Osteoblast (primary cell): ENCODE measurements around the gene RGS4. TPM values are rescaled to one million over a fixed set of nuclear protein-coding genes. Genes with fewer than 3 reads are reported as not detected.
A peak's percentile ranks its signal among the peaks of the same experiment; 100 is the strongest.

Experiments used
- DNase-seq: peaks from one replicate; pipeline ENCODE4 v3.0.0; 2011; ENCODE audit warnings: low spot score, mixed read lengths; ENCODE audit not compliant: insufficient read length; ENCODE audit errors: missing footprints
- H2AFZ ChIP-seq: 2 replicates; pipeline ENCODE4 v1.6.0; 2011; ENCODE audit warnings: mild to moderate bottlenecking, low read length
- H3K27ac ChIP-seq: 2 replicates; pipeline ENCODE4 v1.5.1; 2011; ENCODE audit warnings: mild to moderate bottlenecking, low read depth, low read length, moderate library complexity
- H3K27me3 ChIP-seq: 2 replicates; pipeline ENCODE4 v1.6.0; 2012; ENCODE audit warnings: mild to moderate bottlenecking, control low read depth, inconsistent platforms, low read length, moderate library complexity; ENCODE audit not compliant: insufficient read depth
- H3K36me3 ChIP-seq: 2 replicates; pipeline ENCODE4 v1.5.1; 2011; ENCODE audit warnings: mild to moderate bottlenecking, low read length, control low read depth, moderate library complexity; ENCODE audit not compliant: insufficient read depth
- H3K4me1 ChIP-seq: 2 replicates; pipeline ENCODE4 v1.5.1; 2011; ENCODE audit warnings: mild to moderate bottlenecking, low read length, control low read depth, moderate library complexity; ENCODE audit not compliant: insufficient read depth
- H3K4me2 ChIP-seq: 2 replicates; pipeline ENCODE4 v1.6.0; 2011; ENCODE audit warnings: mild to moderate bottlenecking, low read length; ENCODE audit not compliant: insufficient read depth
- H3K4me3 ChIP-seq: fragments of 200-600 bp; sonication (generic); 3 replicates; pipeline ENCODE4 v1.5.1; 2012; ENCODE audit warnings: mild to moderate bottlenecking, low read length, inconsistent platforms; ENCODE audit not compliant: insufficient read depth
- H3K79me2 ChIP-seq: 2 replicates; pipeline ENCODE4 v1.6.0; 2012; ENCODE audit warnings: mild to moderate bottlenecking, low read length, control low read depth, inconsistent platforms; ENCODE audit not compliant: insufficient read depth
- H3K9me3 ChIP-seq: 2 replicates; pipeline ENCODE4 v1.5.1; 2011; ENCODE audit warnings: low read depth, low read length, control low read depth
- H4K20me1 ChIP-seq: 2 replicates; pipeline ENCODE4 v1.6.0; 2012; ENCODE audit warnings: mild to moderate bottlenecking, low read length, control low read depth; ENCODE audit not compliant: insufficient read depth
- total RNA-seq: library from RNA; depleted of rRNA; stranded (reverse); fragments of >200 nt; gene quantifications from 2 replicates; pipeline ENCODE4 v1.2.3, GENCODE V29; 2012
- TF ChIP-seq, protein P1 (sequence below): IDR thresholded peaks from 2 replicates; pipeline ENCODE4 v1.5.1; 2011; ENCODE audit warnings: mild to moderate bottlenecking, low read depth, low read length, moderate library complexity; ENCODE audit errors: extremely low read depth

The RGS4 gene
- total RNA-seq, 1 donor, result 142 TPM

DNA sequence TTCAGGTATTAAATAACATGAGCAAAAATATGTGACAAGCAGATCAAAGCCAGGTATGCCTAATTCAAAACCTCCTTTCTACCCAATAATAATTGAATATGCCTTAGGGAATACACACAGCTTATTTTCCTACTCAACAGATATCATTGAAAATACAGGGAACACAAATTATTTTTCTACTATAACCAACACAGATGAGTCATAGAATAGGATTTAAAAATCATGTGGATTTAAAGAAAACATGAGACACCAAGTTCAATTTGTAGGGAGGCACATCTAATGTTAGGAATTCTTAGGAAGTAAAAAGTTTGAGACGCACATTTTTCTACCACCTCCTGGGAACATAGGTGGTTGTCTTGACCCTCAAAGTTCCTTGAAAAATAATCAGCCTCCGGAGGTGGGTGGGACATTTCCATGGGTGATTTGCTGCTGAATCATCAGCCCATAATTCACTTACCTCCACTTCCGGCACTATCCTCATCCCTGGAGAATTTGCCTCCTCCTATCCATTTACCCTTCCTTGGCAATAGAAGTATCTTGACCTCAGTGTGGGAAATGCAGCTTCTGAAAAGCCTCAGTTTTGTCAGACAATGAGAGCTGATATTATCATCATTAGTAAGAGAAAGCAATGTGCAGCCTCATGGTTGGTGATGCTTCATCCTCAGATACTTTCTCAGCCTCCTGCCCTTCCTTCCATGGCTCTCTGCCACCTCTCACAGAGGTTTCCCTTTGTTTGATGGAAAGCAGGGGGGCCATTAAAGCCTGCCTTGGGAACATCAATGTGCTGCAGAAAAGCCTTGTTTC lies 33.5 kb upstream of the RGS4 start:
- H3K4me1 ChIP-seq, result peaks cover 28% of the 10 kb centered on the region
- TF ChIP-seq, protein P1, sequence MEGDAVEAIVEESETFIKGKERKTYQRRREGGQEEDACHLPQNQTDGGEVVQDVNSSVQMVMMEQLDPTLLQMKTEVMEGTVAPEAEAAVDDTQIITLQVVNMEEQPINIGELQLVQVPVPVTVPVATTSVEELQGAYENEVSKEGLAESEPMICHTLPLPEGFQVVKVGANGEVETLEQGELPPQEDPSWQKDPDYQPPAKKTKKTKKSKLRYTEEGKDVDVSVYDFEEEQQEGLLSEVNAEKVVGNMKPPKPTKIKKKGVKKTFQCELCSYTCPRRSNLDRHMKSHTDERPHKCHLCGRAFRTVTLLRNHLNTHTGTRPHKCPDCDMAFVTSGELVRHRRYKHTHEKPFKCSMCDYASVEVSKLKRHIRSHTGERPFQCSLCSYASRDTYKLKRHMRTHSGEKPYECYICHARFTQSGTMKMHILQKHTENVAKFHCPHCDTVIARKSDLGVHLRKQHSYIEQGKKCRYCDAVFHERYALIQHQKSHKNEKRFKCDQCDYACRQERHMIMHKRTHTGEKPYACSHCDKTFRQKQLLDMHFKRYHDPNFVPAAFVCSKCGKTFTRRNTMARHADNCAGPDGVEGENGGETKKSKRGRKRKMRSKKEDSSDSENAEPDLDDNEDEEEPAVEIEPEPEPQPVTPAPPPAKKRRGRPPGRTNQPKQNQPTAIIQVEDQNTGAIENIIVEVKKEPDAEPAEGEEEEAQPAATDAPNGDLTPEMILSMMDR, result no peak
- peak; percentile 46 for DNase-seq
- H4K20me1 ChIP-seq, result no peaks in the 10 kb centered on the region
- peak overlapping the region; percentile 27 for H2AFZ ChIP-seq
- no peaks in the 10 kb centered on the region for H3K79me2 ChIP-seq
- peak overlapping the region; percentile 86 for H3K27ac ChIP-seq
- H3K4me3 ChIP-seq, result peak overlapping the region; percentile 13
- peak overlapping the region; percentile 75 for H3K4me2 ChIP-seq
- H3K9me3 ChIP-seq, result no peaks in the 10 kb centered on the region
- no peaks in the 10 kb centered on the region for H3K27me3 ChIP-seq
- no peaks in the 10 kb centered on the region for H3K36me3 ChIP-seq

DNA sequence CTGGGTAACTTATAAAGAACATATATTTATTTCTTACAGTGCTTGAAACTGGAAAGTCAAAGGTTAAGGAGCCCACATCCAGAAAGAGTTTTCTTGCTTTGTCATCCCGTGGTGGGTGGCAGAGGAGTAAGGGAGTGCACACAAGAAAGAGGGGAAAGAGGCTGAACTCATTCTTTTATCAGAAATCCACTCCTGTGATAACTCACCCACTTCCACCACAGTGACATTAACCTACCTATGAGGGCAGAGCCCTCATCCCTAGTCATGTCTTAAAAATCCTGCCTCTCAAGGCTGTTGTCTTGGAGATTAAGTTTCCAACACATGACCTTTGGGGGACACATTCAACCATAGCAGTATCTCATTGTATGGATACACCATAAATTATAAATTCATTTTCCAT lies 32.5 kb upstream of the RGS4 start:
- no peaks in the 10 kb centered on the region for H3K27me3 ChIP-seq
- H4K20me1 ChIP-seq, result no peaks in the 10 kb centered on the region
- H3K4me1 ChIP-seq, result peaks cover 28% of the 10 kb centered on the region
- H3K79me2 ChIP-seq, result no peaks in the 10 kb centered on the region
- H2AFZ ChIP-seq, result no peak overlapping the region
- TF ChIP-seq, protein P1, result no peak
- H3K4me3 ChIP-seq, result no peak overlapping the region
- H3K27ac ChIP-seq, result peak overlapping the region; percentile 86
- no peaks in the 10 kb centered on the region for H3K36me3 ChIP-seq
- H3K4me2 ChIP-seq, result no peak overlapping the region
- no peaks in the 10 kb centered on the region for H3K9me3 ChIP-seq
- no peak for DNase-seq

DNA sequence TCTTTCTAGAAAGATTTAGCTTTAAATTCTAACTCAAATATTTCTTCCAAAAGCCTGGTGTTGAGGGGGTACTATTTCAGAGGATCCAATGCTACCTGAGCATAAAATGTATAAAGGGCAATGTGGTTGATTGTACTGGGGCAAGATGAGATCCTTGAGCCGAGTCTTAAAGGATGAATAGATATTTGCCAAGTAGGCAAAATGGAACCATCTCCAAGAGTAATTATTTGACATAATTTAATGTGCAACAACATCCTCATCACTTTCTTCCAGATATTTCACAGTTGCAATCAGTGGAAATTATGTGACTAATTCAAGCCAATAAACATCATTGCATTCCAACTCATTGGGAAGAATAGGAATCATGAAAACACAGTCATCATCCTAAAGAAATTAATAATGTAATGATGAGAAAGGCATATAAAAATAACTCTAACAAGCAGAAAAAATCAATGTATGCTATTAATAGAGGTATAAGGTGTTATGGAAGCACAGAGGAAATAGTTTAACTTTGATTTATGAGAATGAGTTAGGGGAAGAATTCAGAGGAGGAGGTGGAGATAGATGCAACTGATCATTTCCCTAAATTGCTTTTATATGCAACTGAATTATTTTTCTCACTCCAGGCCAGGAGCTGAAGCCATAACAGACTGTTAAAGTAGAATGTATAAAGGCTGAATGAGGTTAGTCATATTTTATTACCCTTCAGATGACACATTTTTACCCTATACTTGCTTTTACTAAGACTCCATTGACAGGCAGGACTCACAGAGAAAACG lies 30.0 kb upstream of the RGS4 start:
- TF ChIP-seq, protein P1, result no peak
- no peak for DNase-seq
- Histone ChIP-seq H3K4me2 (no peak overlapping the region), H3K27me3 (no peaks in the 10 kb centered on the region), H3K4me3 (no peak overlapping the region), H3K27ac (peak overlapping the region; percentile 58), H3K36me3 (no peaks in the 10 kb centered on the region), H3K4me1 (peaks cover 28% of the 10 kb centered on the region), H2AFZ (peak overlapping the region; percentile 7), H3K79me2 (no peaks in the 10 kb centered on the region), H3K9me3 (no peaks in the 10 kb centered on the region), H4K20me1 (no peaks in the 10 kb centered on the region)

DNA sequence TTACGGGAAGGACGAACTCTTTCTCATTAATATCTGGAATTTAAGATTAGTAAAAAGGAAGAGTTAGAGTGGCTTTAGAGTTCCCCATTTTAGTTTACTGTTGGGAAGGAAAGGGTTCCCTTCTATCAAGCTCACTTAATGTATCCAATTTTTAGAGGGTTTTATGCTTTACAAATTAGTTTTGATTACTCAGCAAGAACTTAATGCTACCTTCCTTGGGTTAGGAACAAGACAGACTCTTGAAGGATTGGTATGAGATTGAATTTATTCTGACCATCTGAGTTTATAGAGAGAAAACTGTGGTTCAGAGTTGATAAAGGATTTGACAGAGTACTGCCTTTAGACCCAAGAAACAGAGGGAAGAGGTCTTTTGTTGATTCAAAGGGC lies 29.5 kb upstream of the RGS4 start:
- H4K20me1 ChIP-seq, result no peaks in the 10 kb centered on the region
- H3K27ac ChIP-seq, result no peak overlapping the region
- H3K27me3 ChIP-seq, result no peaks in the 10 kb centered on the region
- peak overlapping the region; percentile 7 for H2AFZ ChIP-seq
- no peaks in the 10 kb centered on the region for H3K36me3 ChIP-seq
- no peak overlapping the region for H3K4me3 ChIP-seq
- TF ChIP-seq, protein P1, result no peak
- H3K4me1 ChIP-seq, result peaks cover 28% of the 10 kb centered on the region
- DNase-seq, result no peak
- no peaks in the 10 kb centered on the region for H3K9me3 ChIP-seq
- H3K79me2 ChIP-seq, result no peaks in the 10 kb centered on the region
- H3K4me2 ChIP-seq, result no peak overlapping the region
